ENCODE measurements around the gene NCK1.

GRCh38 chr3:136899622-136900158, 37.7 kb downstream of the NCK1 start:
- TF ChIP-seq RFX5 (IDR thresholded peaks at IDR 0.05; ENCODE audit: low read depth, low read length) (no peak), ZKSCAN1 (IDR thresholded peaks at IDR 0.05; ENCODE audit: low read length) (no peak), ZNF770 (CRISPR knock-in tag; IDR thresholded peaks at IDR 0.05) (no peak), RNF2 (conservative IDR thresholded peaks at IDR 0.05; ENCODE audit: low read depth) (no peak), SUZ12 (IDR thresholded peaks at IDR 0.05; ENCODE audit: low read depth, low read length) (no peak), PRPF4 (IDR thresholded peaks at IDR 0.05; ENCODE audit: low read depth, low read length, poor library complexity, severe bottlenecking) (no peak), POLR2AphosphoS2 (IDR thresholded peaks at IDR 0.05; ENCODE audit: low read depth, low read length) (no peak), ZFP36 (IDR thresholded peaks at IDR 0.05; ENCODE audit: borderline replicate concordance, low read depth, low read length, partially characterized antibody) (no peak), RELA (CRISPR knock-in tag; IDR thresholded peaks at IDR 0.05) (no peak), MYC (CRISPR knock-in tag; IDR thresholded peaks at IDR 0.05; ENCODE audit: borderline replicate concordance) (no peak), PBX2 (CRISPR knock-in tag; IDR thresholded peaks at IDR 0.05) (no peak), YY1 (IDR thresholded peaks at IDR 0.05; ENCODE audit: insufficient read depth, insufficient replicate concordance, low read depth, low read length) (no peak), CTCF (CRISPR knock-in tag; IDR thresholded peaks at IDR 0.05) (no peak)
